Mesendoderm (in vitro differentiated cells): ENCODE measurements around the gene VDR.
A peak's percentile ranks its signal among the peaks of the same experiment; 100 is the strongest.

Source experiments
- DNase-seq: peaks from one replicate; pipeline ENCODE4 v3.0.0; 2013
- H2AK5ac ChIP-seq: 2 replicates; pipeline ENCODE4 v1.6.1; 2013; ENCODE audit warnings: low read length, inconsistent platforms
- H2BK120ac ChIP-seq: 2 replicates; pipeline ENCODE4 v1.6.1; 2013; ENCODE audit warnings: low read depth, mild to moderate bottlenecking, low read length, moderate library complexity, mixed read lengths
- H2BK15ac ChIP-seq: replicated peaks from 2 replicates; pipeline ENCODE4 v1.6.1; 2013; ENCODE audit warnings: low read depth, mild to moderate bottlenecking, moderate library complexity
- H2BK5ac ChIP-seq: 2 replicates; pipeline ENCODE4 v1.6.1; 2013; ENCODE audit warnings: low read length, inconsistent platforms
- H3K18ac ChIP-seq: 2 replicates; pipeline ENCODE4 v1.6.1; 2013; ENCODE audit warnings: mild to moderate bottlenecking, low read length, mixed read lengths
- H3K23ac ChIP-seq: one replicate; pipeline ENCODE4 v1.6.1; 2013; ENCODE audit warnings: low read length
- H3K27ac ChIP-seq: 2 replicates; pipeline ENCODE4 v1.5.1; 2013; ENCODE audit warnings: low read depth, mild to moderate bottlenecking, inconsistent platforms, low read length, moderate library complexity
- H3K27me3 ChIP-seq: 2 replicates; pipeline ENCODE4 v1.6.1; 2013; ENCODE audit warnings: low read length, control low read depth, mild to moderate bottlenecking, inconsistent platforms; ENCODE audit not compliant: insufficient read depth, poor library complexity
- H3K36me3 ChIP-seq: 2 replicates; pipeline ENCODE4 v1.6.1; 2013; ENCODE audit warnings: low read length, inconsistent platforms; ENCODE audit not compliant: control insufficient read depth, insufficient read depth
- H3K4ac ChIP-seq: one replicate; pipeline ENCODE4 v1.6.1; 2013; ENCODE audit warnings: low read depth, mild to moderate bottlenecking, low read length, moderate library complexity
- H3K4me1 ChIP-seq: 2 replicates; pipeline ENCODE4 v1.6.1; 2013; ENCODE audit warnings: low read depth, low read length, inconsistent platforms; ENCODE audit not compliant: control insufficient read depth
- H3K4me2 ChIP-seq: 2 replicates; pipeline ENCODE4 v1.6.1; 2013; ENCODE audit warnings: low read length
- H3K4me3 ChIP-seq: 2 replicates; pipeline ENCODE4 v1.5.1; 2013; ENCODE audit warnings: mild to moderate bottlenecking, low read length
- H3K56ac ChIP-seq: one replicate; pipeline ENCODE4 v1.6.1; 2013; ENCODE audit warnings: low read length
- H3K79me1 ChIP-seq: 2 replicates; pipeline ENCODE4 v1.6.1; 2013; ENCODE audit warnings: low read length, inconsistent platforms
- H3K79me2 ChIP-seq: 2 replicates; pipeline ENCODE4 v1.6.1; 2013; ENCODE audit warnings: mild to moderate bottlenecking, low read length; ENCODE audit not compliant: control insufficient read depth, insufficient read depth
- H3K9ac ChIP-seq: 2 replicates; pipeline ENCODE4 v1.6.1; 2013; ENCODE audit warnings: low read length, inconsistent platforms
- H4K5ac ChIP-seq: one replicate; pipeline ENCODE4 v1.6.1; 2013; ENCODE audit warnings: low read length
- H4K8ac ChIP-seq: one replicate; pipeline ENCODE4 v1.6.1; 2013; ENCODE audit warnings: low read depth, mild to moderate bottlenecking, control low read depth, low read length, moderate library complexity
- WGBS: extraction: QIAGEN DNeasy Blood & Tissue Kit; methylation state at CpG from one replicate; pipeline ENCODE4 v1.1.7; 2013; ENCODE audit warnings: low lambda C conversion rate, missing lambda C conversion rate; ENCODE audit not compliant: insufficient coverage; ENCODE audit errors: extremely low coverage; 5-methylcytosine and 5-hydroxymethylcytosine counted together

Gene VDR

DNA sequence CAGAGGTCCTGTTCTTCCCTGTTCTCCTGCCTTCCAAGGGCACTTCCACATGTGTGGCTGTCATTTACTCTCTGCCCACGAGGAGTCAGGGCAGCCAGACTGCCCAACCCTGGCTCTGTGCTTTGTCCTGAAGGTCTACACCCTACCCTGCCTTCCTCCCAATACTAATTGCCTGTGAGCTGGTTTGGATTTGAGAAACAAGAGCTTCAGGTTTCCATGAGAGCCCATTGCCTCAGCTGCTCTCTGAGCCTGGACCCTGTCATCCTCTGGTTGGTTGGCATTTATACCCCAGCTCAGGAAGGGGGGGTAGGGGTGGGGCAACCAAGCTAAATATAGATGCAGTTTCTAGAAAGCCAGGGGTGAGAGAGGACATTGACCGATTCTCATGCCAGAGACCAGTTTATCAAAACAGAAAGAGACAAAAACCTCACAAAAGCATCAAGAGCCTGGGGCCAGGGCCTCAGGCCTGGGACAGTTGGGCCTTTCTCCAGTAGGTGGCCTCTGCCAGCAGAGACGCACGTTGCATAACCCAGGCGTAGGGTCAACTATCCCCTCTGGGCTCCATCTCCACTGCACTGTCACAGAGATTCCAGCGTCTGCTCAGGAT, 34.5 kb downstream of the VDR start:
- no peak overlapping the region for H2BK5ac ChIP-seq
- no peak overlapping the region for H2AK5ac ChIP-seq
- no peaks in the 10 kb centered on the region for H3K27me3 ChIP-seq
- H3K4me3 ChIP-seq: no peak overlapping the region
- no peaks in the 10 kb centered on the region for H3K36me3 ChIP-seq
- H3K56ac ChIP-seq: no peak overlapping the region
- H3K4ac ChIP-seq: no peak overlapping the region
- H2BK15ac ChIP-seq: no peak overlapping the region
- no peak overlapping the region for H3K9ac ChIP-seq
- H3K79me2 ChIP-seq: no peaks in the 10 kb centered on the region
- no peak overlapping the region for H4K8ac ChIP-seq
- no peak overlapping the region for H3K4me2 ChIP-seq
- H4K5ac ChIP-seq: no peak overlapping the region
- no peak overlapping the region for H3K18ac ChIP-seq
- H3K4me1 ChIP-seq: no peaks in the 10 kb centered on the region
- H3K23ac ChIP-seq: no peak overlapping the region
- peak; percentile 78 for DNase-seq
- H2BK120ac ChIP-seq: no peak overlapping the region
- WGBS: no CpG with 5 or more reads among the region's 6 CpGs
- H3K27ac ChIP-seq: no peak overlapping the region
- H3K79me1 ChIP-seq: no peaks in the 10 kb centered on the region

DNA sequence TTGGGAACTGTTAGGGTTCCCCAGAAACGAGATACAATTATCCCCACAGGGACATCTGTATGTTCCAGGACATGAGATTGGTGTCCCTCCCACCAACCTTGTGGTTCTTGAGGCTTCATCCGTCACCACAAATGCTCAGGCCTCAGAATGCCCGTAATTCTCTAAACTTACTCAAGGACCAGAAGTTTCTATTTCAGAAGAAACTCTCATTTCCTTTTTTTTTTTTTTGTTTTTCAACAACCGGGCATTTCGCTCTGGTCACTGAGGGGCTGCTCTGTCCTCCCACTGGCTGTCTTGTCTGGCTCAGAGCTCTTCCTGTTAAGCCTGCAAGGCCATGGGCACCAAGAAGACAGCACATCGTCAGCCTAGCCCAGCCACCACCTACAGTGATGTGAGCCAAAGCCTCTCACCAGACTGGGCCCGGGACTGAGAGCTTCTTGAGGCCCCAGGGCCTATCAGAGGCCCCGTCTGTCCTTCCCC, 36.2 kb downstream of the VDR start:
- H3K27ac ChIP-seq: no peak overlapping the region
- no peak overlapping the region for H3K18ac ChIP-seq
- H4K8ac ChIP-seq: no peak overlapping the region
- WGBS: no CpG with 5 or more reads among the region's 8 CpGs
- H3K4ac ChIP-seq: no peak overlapping the region
- H3K4me3 ChIP-seq: no peak overlapping the region
- H3K23ac ChIP-seq: peak overlapping the region; percentile 80
- no peaks in the 10 kb centered on the region for H3K79me1 ChIP-seq
- DNase-seq: no peak
- H2BK5ac ChIP-seq: no peak overlapping the region
- no peak overlapping the region for H2AK5ac ChIP-seq
- H3K4me2 ChIP-seq: no peak overlapping the region
- no peak overlapping the region for H3K9ac ChIP-seq
- no peaks in the 10 kb centered on the region for H3K36me3 ChIP-seq
- H3K56ac ChIP-seq: no peak overlapping the region
- no peak overlapping the region for H4K5ac ChIP-seq
- H3K4me1 ChIP-seq: no peaks in the 10 kb centered on the region
- no peaks in the 10 kb centered on the region for H3K79me2 ChIP-seq
- H3K27me3 ChIP-seq: no peaks in the 10 kb centered on the region
- H2BK15ac ChIP-seq: no peak overlapping the region
- H2BK120ac ChIP-seq: no peak overlapping the region

DNA sequence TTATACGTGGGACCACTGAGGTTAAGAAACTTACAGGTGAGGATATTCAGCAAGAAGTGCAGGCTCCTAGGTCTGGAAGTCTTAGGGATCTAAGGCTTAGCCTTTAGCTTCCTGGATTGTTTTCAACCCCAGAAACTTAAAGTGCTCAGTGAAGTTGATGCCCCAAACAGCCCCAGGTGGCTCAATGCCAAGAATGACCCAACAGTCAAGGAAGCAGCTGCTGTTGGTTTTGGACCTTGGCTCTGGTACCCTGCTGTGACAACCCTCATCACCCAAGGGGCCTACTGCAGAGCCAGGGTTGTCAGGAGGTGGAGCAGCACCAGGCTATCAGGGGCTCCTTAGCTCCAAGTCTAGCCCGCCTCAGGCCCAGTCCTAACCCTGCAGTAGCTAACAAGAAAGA, 36.8 kb downstream of the VDR start:
- Histone ChIP-seq H4K8ac (no peak overlapping the region), H3K9ac (no peak overlapping the region), H3K4me1 (no peaks in the 10 kb centered on the region), H2BK120ac (no peak overlapping the region), H3K27me3 (no peaks in the 10 kb centered on the region), H3K79me2 (no peaks in the 10 kb centered on the region), H3K4me3 (no peak overlapping the region), H3K23ac (no peak overlapping the region), H3K18ac (no peak overlapping the region), H3K56ac (no peak overlapping the region), H2BK5ac (no peak overlapping the region), H3K4ac (no peak overlapping the region), H2BK15ac (no peak overlapping the region), H3K27ac (no peak overlapping the region), H2AK5ac (no peak overlapping the region), H3K4me2 (no peak overlapping the region), H3K79me1 (no peaks in the 10 kb centered on the region), H4K5ac (no peak overlapping the region), H3K36me3 (no peaks in the 10 kb centered on the region)
- WGBS: no CpG with 5 or more reads among the region's 2 CpGs
- no peak for DNase-seq

DNA sequence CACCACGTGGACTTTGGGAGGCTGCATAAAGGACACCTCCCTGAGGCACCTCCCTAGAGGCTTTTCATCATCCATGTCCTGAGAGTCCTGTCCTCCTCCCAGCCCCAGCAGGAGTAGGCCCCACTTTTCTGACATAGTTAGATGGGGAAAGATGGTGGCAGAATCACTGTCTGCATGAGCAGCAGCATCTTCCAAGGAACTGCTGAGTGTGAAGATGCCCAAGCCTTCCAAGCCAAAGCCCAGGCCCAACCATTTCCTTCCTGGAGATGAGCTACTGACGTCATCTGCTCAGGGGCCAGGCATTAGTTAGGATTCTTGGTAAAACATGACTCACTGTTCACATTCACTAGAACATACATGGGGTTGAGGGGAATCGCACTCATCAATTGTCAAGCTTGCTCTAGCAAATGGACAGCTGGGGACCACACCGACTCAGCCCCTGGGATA, 37.3 kb downstream of the VDR start:
- DNase-seq: no peak
- Histone ChIP-seq H3K56ac (no peak overlapping the region), H2BK15ac (no peak overlapping the region), H2AK5ac (no peak overlapping the region), H3K27ac (no peak overlapping the region), H3K23ac (peak overlapping the region; percentile 45), H3K18ac (no peak overlapping the region), H3K4me3 (no peak overlapping the region), H3K79me2 (no peaks in the 10 kb centered on the region), H3K36me3 (no peaks in the 10 kb centered on the region), H4K5ac (no peak overlapping the region), H3K4me1 (no peaks in the 10 kb centered on the region), H3K9ac (no peak overlapping the region), H2BK120ac (no peak overlapping the region), H2BK5ac (no peak overlapping the region), H3K27me3 (no peaks in the 10 kb centered on the region), H4K8ac (no peak overlapping the region), H3K79me1 (no peaks in the 10 kb centered on the region), H3K4ac (no peak overlapping the region), H3K4me2 (no peak overlapping the region)
- no CpG with 5 or more reads among the region's 4 CpGs for WGBS

DNA sequence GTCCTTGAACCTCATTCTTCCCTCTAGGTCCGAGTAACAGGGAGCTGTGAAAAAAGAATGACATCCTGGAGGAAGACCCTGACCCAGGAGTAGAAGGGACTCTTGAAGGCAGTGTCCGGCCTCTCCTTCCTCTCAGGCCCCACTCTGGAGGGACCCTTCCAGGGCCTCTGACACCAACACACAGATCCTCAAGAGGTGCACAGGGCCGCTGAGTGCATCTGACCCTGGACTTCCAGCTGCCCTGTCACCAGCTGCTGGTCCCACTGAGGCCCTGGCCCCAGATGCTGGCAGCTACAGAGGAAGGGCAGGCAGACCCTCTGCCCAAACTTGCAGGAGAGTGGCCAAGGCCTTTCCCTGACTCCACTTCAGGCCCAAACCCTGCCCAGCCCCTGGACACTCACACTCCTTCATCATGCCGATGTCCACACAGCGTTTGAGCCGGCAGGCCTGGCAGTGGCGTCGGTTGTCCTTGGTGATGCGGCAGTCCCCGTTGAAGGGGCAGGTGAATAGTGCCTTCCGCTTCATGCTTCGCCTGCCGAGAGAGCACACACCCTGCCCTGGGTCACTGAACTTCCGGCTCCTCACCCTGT, 40.1 kb downstream of the VDR start:
- no peak overlapping the region for H3K27ac ChIP-seq
- no peak overlapping the region for H4K8ac ChIP-seq
- no peak overlapping the region for H2AK5ac ChIP-seq
- no peaks in the 10 kb centered on the region for H3K36me3 ChIP-seq
- H2BK5ac ChIP-seq: no peak overlapping the region
- no peak overlapping the region for H2BK120ac ChIP-seq
- no peak overlapping the region for H3K9ac ChIP-seq
- H3K27me3 ChIP-seq: no peaks in the 10 kb centered on the region
- DNase-seq: no peak
- no peaks in the 10 kb centered on the region for H3K79me2 ChIP-seq
- H4K5ac ChIP-seq: no peak overlapping the region
- H3K4me3 ChIP-seq: no peak overlapping the region
- no peak overlapping the region for H3K4ac ChIP-seq
- no peak overlapping the region for H3K23ac ChIP-seq
- no peak overlapping the region for H2BK15ac ChIP-seq
- no peaks in the 10 kb centered on the region for H3K79me1 ChIP-seq
- no peak overlapping the region for H3K56ac ChIP-seq
- H3K18ac ChIP-seq: no peak overlapping the region
- no peaks in the 10 kb centered on the region for H3K4me1 ChIP-seq
- no CpG with 5 or more reads among the region's 14 CpGs for WGBS
- no peak overlapping the region for H3K4me2 ChIP-seq

DNA sequence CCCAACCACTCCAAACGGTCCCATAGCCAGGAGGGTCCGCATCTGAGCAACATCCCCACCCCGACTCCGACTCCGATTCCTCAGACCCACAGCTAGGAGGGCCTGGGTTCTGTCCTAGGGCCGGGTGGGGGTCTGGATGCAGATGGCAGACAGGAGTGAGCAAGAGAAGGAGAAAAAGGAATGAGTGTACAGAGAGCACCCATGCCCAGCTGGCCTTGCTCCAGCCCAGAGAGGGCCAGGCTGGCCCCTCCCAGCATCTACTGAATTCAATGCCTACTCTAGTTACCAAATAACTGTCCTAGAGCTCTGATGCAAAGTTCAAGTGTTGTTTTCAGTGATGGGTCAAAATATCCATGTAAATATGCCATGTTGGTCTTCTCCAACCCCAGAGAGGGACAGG, 40.8 kb downstream of the VDR start:
- H2AK5ac ChIP-seq: no peak overlapping the region
- no peak overlapping the region for H3K4me3 ChIP-seq
- no peak overlapping the region for H3K18ac ChIP-seq
- H4K5ac ChIP-seq: no peak overlapping the region
- H2BK120ac ChIP-seq: no peak overlapping the region
- no peaks in the 10 kb centered on the region for H3K79me2 ChIP-seq
- WGBS: no CpG with 5 or more reads among the region's 6 CpGs
- no peak overlapping the region for H3K27ac ChIP-seq
- H3K4ac ChIP-seq: no peak overlapping the region
- no peak overlapping the region for H3K9ac ChIP-seq
- no peaks in the 10 kb centered on the region for H3K27me3 ChIP-seq
- no peak overlapping the region for H3K56ac ChIP-seq
- H4K8ac ChIP-seq: no peak overlapping the region
- H3K23ac ChIP-seq: no peak overlapping the region
- H3K4me1 ChIP-seq: no peaks in the 10 kb centered on the region
- no peak overlapping the region for H2BK5ac ChIP-seq
- H3K36me3 ChIP-seq: no peaks in the 10 kb centered on the region
- H3K4me2 ChIP-seq: no peak overlapping the region
- H2BK15ac ChIP-seq: no peak overlapping the region
- DNase-seq: no peak
- H3K79me1 ChIP-seq: no peaks in the 10 kb centered on the region
